NCI-H524 treated with DMSO at 0.1 percent for 48 hours (cell line): ENCODE data around the gene OVOL3.
"Not testable (repeated sequence)": the region's sequence is repeated elsewhere in the genome, so short reads cannot be mapped to it uniquely, and the experiment has no call there.

ENCODE experiments used
- DNase-seq: peaks from one replicate; lab custom pipeline; 2025; lab: John Stamatoyannopoulos, UW

OVOL3 gene

GRCh38 chr19:36134867-36135266, 23.9 kb downstream of the OVOL3 start:
- DNase-seq, result not testable (repeated sequence)

- DNase-seq, result no peak
Measured at GRCh38 chr19:36136964-36137686, 26.2 kb downstream of the OVOL3 start.

GRCh38 chr19:36139120-36139472, 28.2 kb downstream of the OVOL3 start:
- DNase-seq, result no peak

GRCh38 chr19:36139473-36140303, 28.7 kb downstream of the OVOL3 start, which contains the start of gene CAPNS1:
Gene CAPNS1 (plus strand): TSS chr19:36140066. CDS start chr19:36141012, 946 bp downstream.
- DNase-seq, result peak; percentile 76

- peak; percentile 16 for DNase-seq
Measured at GRCh38 chr19:36140304-36141038, 29.5 kb downstream of the OVOL3 start.

- DNase-seq, result peak; percentile 42
Measured at GRCh38 chr19:36141039-36141927, 30.3 kb downstream of the OVOL3 start.

- DNase-seq, result no peak
Measured at GRCh38 chr19:36142046-36142445, 31.1 kb downstream of the OVOL3 start.

GRCh38 chr19:36142496-36142895, 31.6 kb downstream of the OVOL3 start:
- no peak for DNase-seq

GRCh38 chr19:36144624-36145023, 33.7 kb downstream of the OVOL3 start:
- DNase-seq, result no peak

- no peak for DNase-seq
Measured at GRCh38 chr19:36149673-36150406, 38.9 kb downstream of the OVOL3 start.

GRCh38 chr19:36150586-36150985, 39.6 kb downstream of the OVOL3 start:
- no peak for DNase-seq

GRCh38 chr19:36151144-36152018, 40.4 kb downstream of the OVOL3 start:
- no peak for DNase-seq

GRCh38 chr19:36152019-36152351, 41.0 kb downstream of the OVOL3 start:
- no peak for DNase-seq

- DNase-seq, result no peak
Measured at GRCh38 chr19:36152352-36153091, 41.6 kb downstream of the OVOL3 start, which contains the start of gene COX7A1. Gene COX7A1 (minus strand): TSS chr19:36152447. CDS start chr19:36152407, 40 bp downstream.

GRCh38 chr19:36153126-36153525, 42.2 kb downstream of the OVOL3 start:
- no peak for DNase-seq

GRCh38 chr19:36160821-36161596, 50.1 kb downstream of the OVOL3 start:
- no peak for DNase-seq
